Astrocyte (in vitro differentiated cells and primary cell): Measurements from ENCODE around the gene ATP6V0B. TPM values are rescaled to one million over a fixed set of nuclear protein-coding genes. Genes with fewer than 3 reads are reported as not detected.

ENCODE experiments used
- DNase-seq: peaks from one replicate; pipeline ENCODE4 v3.0.0-alpha.2; 2010; ENCODE audit warnings: low read depth
- FAIRE-seq: peaks from 2 replicates; lab custom pipeline; 2011; peaks lifted over from hg19 to GRCh38; lab: Jason Lieb, UNC
- H2AFZ ChIP-seq: 2 replicates; pipeline ENCODE4 v1.6.0; 2012; ENCODE audit warnings: low read depth, low read length, inconsistent platforms
- H3K27ac ChIP-seq: 2 replicates; pipeline ENCODE4 v1.5.1; 2011; ENCODE audit warnings: low read depth, low read length, inconsistent platforms
- H3K27me3 ChIP-seq: 2 replicates; pipeline ENCODE4 v1.6.0; 2011; ENCODE audit warnings: low read length, inconsistent platforms; ENCODE audit not compliant: insufficient read depth
- H3K36me3 ChIP-seq: 2 replicates; pipeline ENCODE4 v1.5.1; 2011; ENCODE audit warnings: low read length, inconsistent platforms; ENCODE audit not compliant: insufficient read depth
- H3K4me1 ChIP-seq: 2 replicates; pipeline ENCODE4 v1.5.1; 2011; ENCODE audit warnings: low read length, inconsistent platforms; ENCODE audit not compliant: insufficient read depth
- H3K4me2 ChIP-seq: 2 replicates; pipeline ENCODE4 v1.6.0; 2012; ENCODE audit warnings: low read length, inconsistent platforms
- H3K4me3 ChIP-seq: 2 replicates; pipeline ENCODE4 v1.5.1; 2011; ENCODE audit warnings: low read depth, mild to moderate bottlenecking, low read length, inconsistent platforms; ENCODE audit not compliant: insufficient read depth
- H3K79me2 ChIP-seq: 2 replicates; pipeline ENCODE4 v1.6.0; 2012; ENCODE audit warnings: mild to moderate bottlenecking, low read length, inconsistent platforms; ENCODE audit not compliant: insufficient read depth
- H3K9ac ChIP-seq: 2 replicates; pipeline ENCODE4 v1.6.0; 2012; ENCODE audit warnings: mild to moderate bottlenecking, low read length, inconsistent platforms
- H3K9me3 ChIP-seq: 2 replicates; pipeline ENCODE4 v1.5.1; 2012; ENCODE audit warnings: low read depth, mild to moderate bottlenecking, low read length, inconsistent platforms; ENCODE audit not compliant: insufficient read depth
- H4K20me1 ChIP-seq: 2 replicates; pipeline ENCODE4 v1.6.0; 2012; ENCODE audit warnings: low read length, inconsistent platforms; ENCODE audit not compliant: insufficient read depth
- H3K27ac Mint-ChIP-seq: one replicate; pipeline ENCODE4 v1.8.0; 2021; ENCODE audit warnings: mild to moderate bottlenecking, mixed read lengths; ENCODE audit not compliant: unreplicated experiment
- H3K27me3 Mint-ChIP-seq: one replicate; pipeline ENCODE4 v1.8.0; 2021; ENCODE audit warnings: low read depth, mixed read lengths; ENCODE audit not compliant: unreplicated experiment
- H3K36me3 Mint-ChIP-seq: one replicate; pipeline ENCODE4 v1.8.0; 2021; ENCODE audit warnings: low read depth, mixed read lengths; ENCODE audit not compliant: unreplicated experiment
- H3K4me1 Mint-ChIP-seq: one replicate; pipeline ENCODE4 v1.8.0; 2021; ENCODE audit warnings: low read depth, mixed read lengths; ENCODE audit not compliant: unreplicated experiment
- H3K4me3 Mint-ChIP-seq: one replicate; pipeline ENCODE4 v1.8.0; 2021; ENCODE audit warnings: mild to moderate bottlenecking, moderate library complexity, mixed read lengths; ENCODE audit not compliant: unreplicated experiment
- H3K9me3 Mint-ChIP-seq: one replicate; pipeline ENCODE4 v1.8.0; 2021; ENCODE audit warnings: mild to moderate bottlenecking, mixed read lengths; ENCODE audit not compliant: unreplicated experiment
- CTCF ChIP-seq: IDR thresholded peaks from 2 replicates; pipeline ENCODE4 v1.5.1; 2011; ENCODE audit warnings: low read depth, mild to moderate bottlenecking, inconsistent platforms, low read length, moderate library complexity; ENCODE audit not compliant: insufficient read depth
- EZH2 ChIP-seq: IDR thresholded peaks from 2 replicates; pipeline ENCODE4 v1.6.1; 2012; ENCODE audit warnings: mild to moderate bottlenecking, low read length, inconsistent platforms; ENCODE audit not compliant: insufficient read depth
- total RNA-seq: library from RNA; stranded (reverse); gene quantifications from 2 replicates; pipeline ENCODE4 v1.2.1, GENCODE V29; 2021

The ATP6V0B gene
- total RNA-seq, 1 donor from 2014 or later, result 175 TPM

DNA sequence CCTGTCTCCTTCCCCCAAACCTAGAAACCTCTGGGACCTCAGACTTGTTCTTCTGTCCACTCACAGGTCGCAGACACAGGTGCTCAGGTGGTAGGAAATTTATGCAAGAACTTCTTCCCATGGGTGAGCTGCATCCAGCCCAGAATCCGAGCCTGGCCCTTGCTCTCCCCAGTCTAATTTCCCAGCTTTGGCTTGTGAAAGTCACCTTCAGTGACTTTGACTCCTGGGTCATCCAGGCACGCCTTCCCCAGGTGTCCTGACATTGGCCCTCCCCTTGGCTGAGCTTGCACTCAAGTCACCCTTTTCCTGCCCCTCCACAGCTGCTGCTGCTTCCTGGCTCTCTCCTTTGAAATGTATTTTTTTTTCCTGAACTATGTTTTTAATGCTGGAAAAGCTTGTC is 21.4 kb upstream of the ATP6V0B start:
- Histone ChIP-seq H3K36me3 (no peaks in the 10 kb centered on the region), H3K4me1 (peaks cover under 1% of the 10 kb centered on the region), H2AFZ (no peak overlapping the region), H3K9me3 (no peaks in the 10 kb centered on the region), H3K27ac (no peak overlapping the region), H3K4me3 (no peak overlapping the region), H3K27me3 (no peaks in the 10 kb centered on the region), H3K4me2 (no peak overlapping the region), H3K79me2 (peaks cover 34% of the 10 kb centered on the region), H4K20me1 (peaks cover 71% of the 10 kb centered on the region), H3K9ac (no peak overlapping the region)
- H3K9me3 Mint-ChIP-seq, result peaks cover 1% of the 10 kb centered on the region
- FAIRE-seq (no peak), DNase-seq (no peak)
- TF ChIP-seq EZH2 (no peak), CTCF (no peak)
- H3K27ac Mint-ChIP-seq, result no peak overlapping the region
- H3K36me3 Mint-ChIP-seq, result peaks cover 18% of the 10 kb centered on the region
- no peaks in the 10 kb centered on the region for H3K27me3 Mint-ChIP-seq
- peaks cover 6% of the 10 kb centered on the region for H3K4me1 Mint-ChIP-seq
- no peak overlapping the region for H3K4me3 Mint-ChIP-seq

- Histone ChIP-seq H3K4me2 (no peak overlapping the region), H3K9me3 (no peaks in the 10 kb centered on the region), H3K4me1 (no peaks in the 10 kb centered on the region), H3K27ac (no peak overlapping the region), H3K27me3 (no peaks in the 10 kb centered on the region), H2AFZ (no peak overlapping the region), H3K9ac (no peak overlapping the region), H4K20me1 (peaks cover 64% of the 10 kb centered on the region), H3K79me2 (peaks cover 28% of the 10 kb centered on the region), H3K4me3 (no peak overlapping the region), H3K36me3 (no peaks in the 10 kb centered on the region)
- TF ChIP-seq EZH2 (no peak), CTCF (no peak)
- DNase-seq, result no peak
- Mint-ChIP-seq H3K4me1 (peaks cover 6% of the 10 kb centered on the region), H3K27ac (no peak overlapping the region), H3K4me3 (no peak overlapping the region), H3K9me3 (peaks cover 1% of the 10 kb centered on the region), H3K27me3 (no peaks in the 10 kb centered on the region), H3K36me3 (peaks cover 23% of the 10 kb centered on the region)
- no peak for FAIRE-seq
Measured at GRCh38 chr1:43954036-43954435, 20.7 kb upstream of the ATP6V0B start.

DNA sequence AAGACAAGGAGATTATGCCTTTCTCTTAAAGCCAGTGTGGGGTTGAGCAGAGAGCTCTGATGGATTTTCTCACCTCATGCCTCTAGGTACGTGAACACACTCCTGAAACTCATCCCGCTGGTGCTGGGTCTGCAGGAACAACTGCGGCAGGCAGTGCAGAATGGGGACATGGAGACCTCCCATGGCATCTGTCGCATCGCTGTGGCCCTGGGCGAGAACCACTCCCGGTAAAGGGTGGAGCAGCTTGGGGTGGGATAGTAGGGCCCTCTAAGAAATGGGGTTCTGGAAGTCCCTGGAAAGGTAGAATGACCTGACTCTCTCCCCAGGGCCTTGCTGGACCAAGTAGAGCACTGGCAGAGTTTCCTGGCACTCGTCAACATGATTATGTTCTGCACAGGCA is 18.5 kb upstream of the ATP6V0B start:
- H3K4me3 ChIP-seq, result no peak overlapping the region
- H3K9ac ChIP-seq, result no peak overlapping the region
- peaks cover 1% of the 10 kb centered on the region for H3K9me3 Mint-ChIP-seq
- no peaks in the 10 kb centered on the region for H3K4me1 ChIP-seq
- peaks cover 6% of the 10 kb centered on the region for H3K4me1 Mint-ChIP-seq
- H3K9me3 ChIP-seq, result no peaks in the 10 kb centered on the region
- DNase-seq (no peak), FAIRE-seq (no peak)
- H3K27me3 ChIP-seq, result no peaks in the 10 kb centered on the region
- no peaks in the 10 kb centered on the region for H3K27me3 Mint-ChIP-seq
- H3K36me3 Mint-ChIP-seq, result peaks cover 27% of the 10 kb centered on the region
- TF ChIP-seq EZH2 (no peak), CTCF (no peak)
- H3K27ac Mint-ChIP-seq, result no peak overlapping the region
- no peak overlapping the region for H3K4me3 Mint-ChIP-seq
- H3K27ac ChIP-seq, result no peak overlapping the region
- peaks cover 46% of the 10 kb centered on the region for H4K20me1 ChIP-seq
- H3K79me2 ChIP-seq, result peaks cover 19% of the 10 kb centered on the region
- no peaks in the 10 kb centered on the region for H3K36me3 ChIP-seq
- no peak overlapping the region for H3K4me2 ChIP-seq
- H2AFZ ChIP-seq, result no peak overlapping the region
